NCI-H128 (cell line): ENCODE measurements around the gene PPP4R4.
"Not testable (repeated sequence)": the region's sequence is repeated elsewhere in the genome, so short reads cannot be mapped to it uniquely, and the experiment has no call there.

Experiments
- DNase-seq: peaks from one replicate; lab custom pipeline; 2025; ENCODE audit not compliant: unreplicated experiment; lab: John Stamatoyannopoulos, UW

The PPP4R4 gene

GRCh38 chr14:94268582-94268981, 94.5 kb downstream of the PPP4R4 start:
- not testable (repeated sequence) for DNase-seq

GRCh38 chr14:94269156-94269555, 95.0 kb downstream of the PPP4R4 start:
- no peak for DNase-seq

GRCh38 chr14:94276898-94277561, 102.9 kb downstream of the PPP4R4 start:
- DNase-seq, result not testable (repeated sequence)

- DNase-seq, result no peak
These were observed 104.6 kb downstream of the PPP4R4 start for GRCh38 chr14:94278731-94279130.

GRCh38 chr14:94282991-94283723, 109.0 kb downstream of the PPP4R4 start:
- DNase-seq, result no peak

GRCh38 chr14:94284221-94284620, 110.1 kb downstream of the PPP4R4 start:
- DNase-seq, result no peak

- no peak for DNase-seq
These were observed 111.0 kb downstream of the PPP4R4 start for GRCh38 chr14:94285158-94285557.

GRCh38 chr14:94288610-94289465, 114.7 kb downstream of the PPP4R4 start:
- DNase-seq, result no peak

- no peak for DNase-seq
These were observed 116.1 kb downstream of the PPP4R4 start for GRCh38 chr14:94290197-94290596.

GRCh38 chr14:94291159-94291905, 117.2 kb downstream of the PPP4R4 start:
- no peak for DNase-seq

GRCh38 chr14:94291906-94292525, 117.9 kb downstream of the PPP4R4 start:
- DNase-seq, result no peak

GRCh38 chr14:94292526-94292871, 118.4 kb downstream of the PPP4R4 start:
- DNase-seq, result no peak

- no peak for DNase-seq
These were observed 118.9 kb downstream of the PPP4R4 start, which contains the start of gene SERPINA10 for GRCh38 chr14:94292872-94293577. Gene SERPINA10, minus strand, starts transcription at chr14:94293268. Its CDS starts 2,675 bp downstream, at chr14:94290593.

GRCh38 chr14:94293578-94293924, 119.4 kb downstream of the PPP4R4 start:
- no peak for DNase-seq

GRCh38 chr14:94295360-94296180, 121.4 kb downstream of the PPP4R4 start:
- DNase-seq, result no peak

- DNase-seq, result not testable (repeated sequence)
These were observed 122.0 kb downstream of the PPP4R4 start for GRCh38 chr14:94296181-94296545.

GRCh38 chr14:94298130-94298529, 124.0 kb downstream of the PPP4R4 start:
- no peak for DNase-seq

GRCh38 chr14:94303111-94303510, 129.0 kb downstream of the PPP4R4 start:
- DNase-seq, result no peak

- DNase-seq, result no peak
These were observed 130.1 kb downstream of the PPP4R4 start for GRCh38 chr14:94304243-94304642.
